ENCODE measurements around the gene PLD2. TPM values are rescaled to one million over a fixed set of nuclear protein-coding genes. Genes with fewer than 3 reads are reported as not detected.

The PLD2 gene
- total and polyA plus RNA-seq, 5 donors from 2014 or later = 1.6 to 36.4 (median 2.0) TPM

DNA sequence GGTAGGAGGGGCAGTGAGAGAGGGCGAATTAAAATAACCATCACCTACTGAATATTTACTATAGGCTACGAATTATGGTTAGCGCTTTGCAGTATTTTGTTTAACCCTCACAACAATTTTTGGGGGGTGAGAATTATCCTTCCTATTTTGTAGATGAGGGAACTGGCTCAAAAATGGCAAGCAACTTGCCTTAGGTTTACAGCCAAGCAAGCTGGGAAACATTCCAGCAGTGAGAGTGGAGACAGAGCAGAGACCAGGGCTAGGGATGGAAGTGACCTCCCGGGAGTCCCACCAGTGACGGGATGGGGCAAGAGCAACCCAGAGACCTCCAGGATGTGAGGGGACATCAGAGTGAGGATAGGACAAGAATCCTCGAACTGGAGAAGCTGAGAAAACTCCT is 20.4 kb upstream of the PLD2 start:
- H3K9me3 Mint-ChIP-seq = peaks cover 0 to 2% (median 0%) of the 10 kb centered on the region in 7 donors
- Histone ChIP-seq H3K4me3 (ENCODE audit: low read depth, low read length) (no peak overlapping the region), H3K36me3 (ENCODE audit: control insufficient read depth, insufficient read depth, low read length) (no peaks in the 10 kb centered on the region), H3K4me1 (ENCODE audit: control insufficient read depth, insufficient read depth, low read length, poor library complexity, severe bottlenecking) (peaks cover 34% of the 10 kb centered on the region), H3K9me3 (ENCODE audit: control insufficient read depth in 2 of 2, low read length in 2 of 2) (no peaks in the 10 kb centered on the region), H3K27ac (ENCODE audit: insufficient read depth, low read length, poor library complexity, severe bottlenecking) (no peak overlapping the region), H3K27me3 (ENCODE audit: control insufficient read depth, insufficient read depth, low read length) (peaks cover 22% of the 10 kb centered on the region)
- no peak for DNase-seq
- peaks cover 5 to 43% (median 15%) of the 10 kb centered on the region in 4 donors for H3K4me1 Mint-ChIP-seq
- ATAC-seq (ENCODE audit: low read depth in 2 of 2) = no peak
- peaks cover 3% of the 10 kb centered on the region for H3K36me3 Mint-ChIP-seq
- H3K27ac Mint-ChIP-seq = no peak overlapping the region
- H3K27me3 Mint-ChIP-seq = peaks cover 64% of the 10 kb centered on the region
- peak overlapping the region in 2 of 4 donors; percentile 61 to 86 for H3K4me3 Mint-ChIP-seq

DNA sequence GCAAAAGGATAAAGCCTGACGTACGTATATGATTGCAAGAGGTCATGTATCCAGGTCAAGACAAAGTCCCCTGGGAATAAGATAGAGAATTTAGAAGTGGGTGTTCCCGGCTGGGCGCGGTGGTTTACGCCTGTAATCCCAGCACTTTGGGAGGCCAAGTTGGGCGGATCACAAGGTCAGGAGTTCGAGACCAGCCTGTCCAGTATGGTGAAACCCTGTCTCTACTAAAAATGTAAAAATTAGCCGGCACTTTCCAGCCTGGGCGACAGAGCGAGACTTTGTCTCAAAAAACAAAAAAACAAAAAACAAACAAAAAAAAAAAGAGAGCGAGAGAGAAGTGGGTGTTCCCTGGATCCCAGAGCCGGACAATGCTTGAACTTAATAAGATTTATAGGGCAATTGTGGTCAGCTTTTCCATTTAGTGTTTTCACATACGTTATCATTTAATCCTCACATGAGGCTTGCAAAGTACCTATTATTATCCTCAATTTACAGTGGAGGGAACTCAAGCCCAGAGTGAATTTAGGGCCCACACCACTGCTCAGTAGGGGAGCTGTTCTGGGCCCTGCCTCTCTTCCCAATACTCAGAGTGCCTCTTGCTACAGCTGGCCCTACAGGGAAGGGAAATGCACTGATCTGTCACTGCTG is 18.7 kb upstream of the PLD2 start:
- Mint-ChIP-seq H3K4me3 (peak overlapping the region; percentile 50 to 90 (median 84)), H3K27ac (no peak overlapping the region), H3K36me3 (peaks cover 3% of the 10 kb centered on the region), H3K27me3 (peaks cover 60% of the 10 kb centered on the region), H3K4me1 (peaks cover 5 to 43% (median 14%) of the 10 kb centered on the region in 4 donors), H3K9me3 (no peaks in the 10 kb centered on the region)
- Histone ChIP-seq H3K36me3 (ENCODE audit: control insufficient read depth, insufficient read depth, low read length) (no peaks in the 10 kb centered on the region), H3K4me1 (ENCODE audit: control insufficient read depth, insufficient read depth, low read length, poor library complexity, severe bottlenecking) (peaks cover 34% of the 10 kb centered on the region), H3K27ac (ENCODE audit: insufficient read depth, low read length, poor library complexity, severe bottlenecking) (no peak overlapping the region), H3K4me3 (ENCODE audit: low read depth, low read length) (no peak overlapping the region), H3K9me3 (ENCODE audit: control insufficient read depth in 2 of 2, low read length in 2 of 2) (no peaks in the 10 kb centered on the region), H3K27me3 (ENCODE audit: control insufficient read depth, insufficient read depth, low read length) (peaks cover 18% of the 10 kb centered on the region)
- ATAC-seq (ENCODE audit: low read depth in 2 of 2) (no peak), DNase-seq (no peak)

DNA sequence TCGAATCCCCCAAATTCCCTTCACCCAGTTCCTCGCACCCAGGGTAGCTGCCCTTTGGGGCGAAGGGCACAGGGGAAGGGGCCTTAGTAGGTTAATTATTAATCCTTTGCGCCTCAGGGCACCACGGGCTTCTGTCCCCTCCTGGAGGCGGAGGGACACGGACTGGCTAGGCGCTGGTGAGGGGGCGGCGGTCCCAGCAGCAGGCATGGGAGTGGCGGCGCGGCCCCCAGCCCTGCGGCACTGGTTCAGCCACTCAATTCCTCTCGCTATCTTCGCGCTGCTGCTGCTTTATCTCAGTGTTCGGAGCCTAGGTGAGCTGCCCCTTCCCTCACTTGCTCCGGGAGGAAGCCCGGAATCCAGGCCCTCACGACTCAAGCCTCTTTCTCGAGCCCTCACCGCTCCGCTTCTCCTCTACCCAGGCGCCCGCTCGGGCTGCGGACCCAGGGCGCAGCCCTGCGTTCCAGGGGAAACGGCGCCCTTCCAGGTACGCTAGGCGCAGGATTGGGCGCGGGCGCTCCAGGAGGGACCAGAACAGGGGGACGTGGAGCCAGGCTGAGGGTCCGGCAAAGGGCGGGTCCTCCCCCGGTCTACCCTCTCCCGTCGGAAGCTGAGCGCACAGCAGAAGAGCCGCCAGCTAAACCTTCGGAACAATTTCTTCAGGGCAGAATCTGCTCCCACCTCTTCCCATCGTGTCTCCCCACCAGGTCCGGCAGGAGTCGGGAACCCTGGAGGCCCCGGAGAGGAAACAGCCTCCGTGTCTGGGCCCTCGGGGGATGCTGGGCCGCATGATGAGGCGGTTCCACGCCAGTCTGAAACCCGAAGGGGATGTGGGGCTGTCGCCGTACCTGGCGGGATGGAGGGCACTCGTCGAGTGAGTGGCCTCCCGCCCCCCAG is 17.9 kb upstream of the PLD2 start, which contains the start of gene GLTPD2:
TSS of gene GLTPD2 (plus strand) at position 158 of the 894 bp plus-strand sequence. CDS start at position 206, 48 bp downstream.
- peak within 1 kb of the TSS; percentile 68 to 90 (median 86) for H3K4me3 Mint-ChIP-seq
- no peak for ATAC-seq (ENCODE audit: low read depth in 2 of 2)
- no peaks in the 10 kb centered on the region for H3K36me3 Mint-ChIP-seq
- no peak for DNase-seq
- H3K27ac Mint-ChIP-seq = peak within 1 kb of the TSS in 1 of 3 donors; percentile 60
- peaks cover 5 to 43% (median 11%) of the 10 kb centered on the region in 4 donors for H3K4me1 Mint-ChIP-seq
- H3K27ac ChIP-seq (ENCODE audit: insufficient read depth, low read length, poor library complexity, severe bottlenecking) = peak within 1 kb of the TSS; percentile 74
- peak within 1 kb of the TSS; percentile 19 for H3K4me3 ChIP-seq (ENCODE audit: low read depth, low read length)
- H3K9me3 Mint-ChIP-seq = no peaks in the 10 kb centered on the region
- no peaks in the 10 kb centered on the region for H3K36me3 ChIP-seq (ENCODE audit: control insufficient read depth, insufficient read depth, low read length)
- H3K27me3 Mint-ChIP-seq = peaks cover 54% of the 10 kb centered on the region
- H3K27me3 ChIP-seq (ENCODE audit: control insufficient read depth, insufficient read depth, low read length) = peaks cover 12% of the 10 kb centered on the region
- H3K9me3 ChIP-seq (ENCODE audit: control insufficient read depth in 2 of 2, low read length in 2 of 2) = no peaks in the 10 kb centered on the region
- peaks cover 34% of the 10 kb centered on the region for H3K4me1 ChIP-seq (ENCODE audit: control insufficient read depth, insufficient read depth, low read length, poor library complexity, severe bottlenecking)

DNA sequence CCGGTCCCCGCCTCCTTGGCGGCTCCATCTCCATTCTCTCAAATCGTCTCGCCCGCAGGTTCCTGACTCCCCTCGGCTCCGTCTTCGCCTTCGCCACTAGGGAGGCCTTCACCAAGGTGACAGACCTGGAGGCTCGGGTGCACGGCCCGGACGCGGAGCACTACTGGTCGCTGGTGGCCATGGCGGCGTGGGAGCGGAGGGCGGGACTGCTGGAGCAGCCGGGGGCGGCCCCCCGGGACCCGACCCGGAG is 17.3 kb upstream of the PLD2 start:
- Histone ChIP-seq H3K9me3 (ENCODE audit: control insufficient read depth in 2 of 2, low read length in 2 of 2) (no peaks in the 10 kb centered on the region), H3K4me1 (ENCODE audit: control insufficient read depth, insufficient read depth, low read length, poor library complexity, severe bottlenecking) (peaks cover 34% of the 10 kb centered on the region), H3K36me3 (ENCODE audit: control insufficient read depth, insufficient read depth, low read length) (no peaks in the 10 kb centered on the region), H3K4me3 (ENCODE audit: low read depth, low read length) (peak overlapping the region; percentile 19), H3K27ac (ENCODE audit: insufficient read depth, low read length, poor library complexity, severe bottlenecking) (peak overlapping the region; percentile 74), H3K27me3 (ENCODE audit: control insufficient read depth, insufficient read depth, low read length) (peaks cover 11% of the 10 kb centered on the region)
- Mint-ChIP-seq H3K4me1 (peaks cover 5 to 40% (median 11%) of the 10 kb centered on the region in 4 donors), H3K27me3 (peaks cover 49% of the 10 kb centered on the region), H3K36me3 (no peaks in the 10 kb centered on the region), H3K4me3 (peak overlapping the region in 3 of 4 donors; percentile 68 to 88 (median 81)), H3K9me3 (no peaks in the 10 kb centered on the region), H3K27ac (peak overlapping the region in 1 of 3 donors; percentile 60)
- ATAC-seq (ENCODE audit: low read depth in 2 of 2) = peak in 1 of 2 donors; percentile 42
- DNase-seq = no peak

DNA sequence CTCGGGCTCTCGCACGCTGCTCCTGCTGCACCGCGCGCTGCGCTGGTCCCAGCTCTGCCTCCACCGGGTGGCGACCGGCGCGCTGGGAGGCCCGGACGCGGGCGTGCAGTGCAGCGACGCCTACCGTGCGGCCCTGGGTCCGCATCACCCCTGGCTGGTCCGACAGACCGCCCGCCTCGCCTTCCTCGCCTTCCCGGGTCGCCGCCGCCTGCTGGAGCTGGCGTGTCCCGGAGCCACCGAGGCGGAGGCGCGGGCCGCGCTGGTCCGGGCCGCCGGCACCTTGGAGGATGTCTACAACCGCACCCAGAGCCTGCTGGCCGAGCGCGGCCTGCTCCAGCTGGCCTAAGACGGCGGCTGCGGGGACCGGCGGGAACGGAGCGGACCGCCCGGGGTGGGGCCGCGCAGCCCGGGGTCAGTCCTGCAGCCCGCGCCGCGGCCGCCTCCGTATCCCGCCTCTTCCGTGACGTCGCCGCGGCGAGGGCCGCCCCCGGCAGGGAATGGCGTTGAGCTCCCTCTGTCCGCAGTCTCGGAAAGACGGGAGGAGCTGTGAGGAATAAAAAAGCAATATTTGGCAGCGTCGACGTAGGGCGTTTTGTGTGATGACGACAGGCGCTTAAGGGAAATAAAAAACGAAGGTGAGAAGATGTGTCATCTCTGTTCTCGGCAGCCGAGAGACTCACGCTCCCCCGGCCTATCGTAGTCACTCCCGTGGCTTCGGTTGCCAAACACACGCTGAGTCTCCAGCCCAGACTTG is 16.8 kb upstream of the PLD2 start:
- peaks cover 33% of the 10 kb centered on the region for H3K4me1 ChIP-seq (ENCODE audit: control insufficient read depth, insufficient read depth, low read length, poor library complexity, severe bottlenecking)
- peak overlapping the region; percentile 44 to 87 (median 61) for H3K27ac Mint-ChIP-seq
- peaks cover 5 to 38% (median 11%) of the 10 kb centered on the region in 4 donors for H3K4me1 Mint-ChIP-seq
- H3K4me3 ChIP-seq (ENCODE audit: low read depth, low read length) = peak overlapping the region; percentile 74
- H3K27ac ChIP-seq (ENCODE audit: insufficient read depth, low read length, poor library complexity, severe bottlenecking) = peak overlapping the region; percentile 74
- DNase-seq = peak; percentile 69 to 84 (median 78)
- ATAC-seq (ENCODE audit: low read depth in 2 of 2) = peak; percentile 90 to 91
- no peaks in the 10 kb centered on the region for H3K9me3 Mint-ChIP-seq
- H3K36me3 Mint-ChIP-seq = no peaks in the 10 kb centered on the region
- no peaks in the 10 kb centered on the region for H3K36me3 ChIP-seq (ENCODE audit: control insufficient read depth, insufficient read depth, low read length)
- H3K27me3 Mint-ChIP-seq = peaks cover 44% of the 10 kb centered on the region
- no peaks in the 10 kb centered on the region for H3K9me3 ChIP-seq (ENCODE audit: control insufficient read depth in 2 of 2, low read length in 2 of 2)
- peak overlapping the region; percentile 80 to 93 (median 89) for H3K4me3 Mint-ChIP-seq
- H3K27me3 ChIP-seq (ENCODE audit: control insufficient read depth, insufficient read depth, low read length) = peaks cover 11% of the 10 kb centered on the region

DNA sequence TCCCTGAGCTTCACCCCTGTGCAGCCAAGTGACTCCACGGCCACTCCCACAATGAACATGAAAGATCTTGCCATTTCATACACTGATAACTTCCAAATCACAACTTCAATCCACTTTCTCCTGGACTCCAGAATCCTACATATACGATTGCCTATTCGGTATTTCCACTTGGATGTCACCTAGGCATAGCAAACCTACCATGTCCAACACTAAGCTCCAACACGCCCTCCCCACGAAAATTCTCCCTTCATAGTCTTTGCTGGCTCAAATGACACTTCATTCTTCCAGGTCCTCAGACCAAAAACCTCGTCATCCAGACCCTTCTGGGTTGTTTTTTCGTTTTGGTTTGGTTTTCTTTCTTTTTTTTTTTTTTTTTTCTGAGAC is 16.3 kb upstream of the PLD2 start:
- Histone ChIP-seq H3K4me1 (ENCODE audit: control insufficient read depth, insufficient read depth, low read length, poor library complexity, severe bottlenecking) (peaks cover 27% of the 10 kb centered on the region), H3K9me3 (ENCODE audit: control insufficient read depth in 2 of 2, low read length in 2 of 2) (no peaks in the 10 kb centered on the region), H3K27me3 (ENCODE audit: control insufficient read depth, insufficient read depth, low read length) (peaks cover 11% of the 10 kb centered on the region), H3K4me3 (ENCODE audit: low read depth, low read length) (peak overlapping the region; percentile 74), H3K36me3 (ENCODE audit: control insufficient read depth, insufficient read depth, low read length) (no peaks in the 10 kb centered on the region), H3K27ac (ENCODE audit: insufficient read depth, low read length, poor library complexity, severe bottlenecking) (peak overlapping the region; percentile 74)
- no peak for DNase-seq
- ATAC-seq (ENCODE audit: low read depth in 2 of 2) = no peak
- Mint-ChIP-seq H3K4me3 (peak overlapping the region; percentile 80 to 93 (median 89)), H3K27me3 (peaks cover 39% of the 10 kb centered on the region), H3K27ac (peak overlapping the region; percentile 32 to 87 (median 44)), H3K36me3 (no peaks in the 10 kb centered on the region), H3K4me1 (peaks cover 5 to 35% (median 12%) of the 10 kb centered on the region in 4 donors), H3K9me3 (no peaks in the 10 kb centered on the region)

DNA sequence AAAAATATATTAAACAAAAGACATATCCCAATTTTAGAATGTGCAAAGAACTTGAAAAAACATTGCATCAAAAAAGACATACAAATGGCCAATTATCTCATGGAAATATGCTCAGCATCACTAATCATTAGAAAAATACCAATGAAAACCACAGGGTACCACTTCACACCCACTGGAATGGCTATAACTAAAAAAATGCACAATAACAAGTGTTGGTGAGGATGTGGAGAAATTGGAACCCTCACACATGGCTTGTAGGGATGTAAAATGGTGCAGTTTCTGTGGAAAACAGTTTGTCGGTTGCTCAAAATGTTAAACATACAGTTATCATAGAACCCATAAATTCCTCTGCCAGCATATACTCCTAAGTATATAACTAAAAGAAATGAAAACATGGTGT is 11.8 kb upstream of the PLD2 start:
- Histone ChIP-seq H3K27me3 (ENCODE audit: control insufficient read depth, insufficient read depth, low read length) (no peaks in the 10 kb centered on the region), H3K4me1 (ENCODE audit: control insufficient read depth, insufficient read depth, low read length, poor library complexity, severe bottlenecking) (peaks cover 15% of the 10 kb centered on the region), H3K27ac (ENCODE audit: insufficient read depth, low read length, poor library complexity, severe bottlenecking) (no peak overlapping the region), H3K36me3 (ENCODE audit: control insufficient read depth, insufficient read depth, low read length) (peaks cover 16% of the 10 kb centered on the region), H3K9me3 (ENCODE audit: control insufficient read depth in 2 of 2, low read length in 2 of 2) (no peaks in the 10 kb centered on the region), H3K4me3 (ENCODE audit: low read depth, low read length) (peak overlapping the region; percentile 10)
- ATAC-seq (ENCODE audit: low read depth in 2 of 2) (no peak), DNase-seq (no peak)
- H3K27me3 Mint-ChIP-seq = peaks cover 4% of the 10 kb centered on the region
- H3K4me3 Mint-ChIP-seq = peak overlapping the region in 1 of 4 donors; percentile 93
- H3K27ac Mint-ChIP-seq = peak overlapping the region in 1 of 3 donors; percentile 97
- peaks cover 3% of the 10 kb centered on the region for H3K36me3 Mint-ChIP-seq
- H3K4me1 Mint-ChIP-seq = peaks cover 9 to 24% (median 17%) of the 10 kb centered on the region in 4 donors
- no peaks in the 10 kb centered on the region for H3K9me3 Mint-ChIP-seq
